HG02763 (cell line): ENCODE data around the gene LTBP1.
"Not testable (repeated sequence)": the region's sequence is repeated elsewhere in the genome, so short reads cannot be mapped to it uniquely, and the experiment has no call there.

Experiments used
- ATAC-seq: cut with Tn5 transposase; IDR thresholded peaks from one replicate; pipeline ENCODE4 v1.9.1; 2021; ENCODE audit warnings: mild to moderate bottlenecking, moderate library complexity; ENCODE audit not compliant: unreplicated experiment

Gene LTBP1

DNA sequence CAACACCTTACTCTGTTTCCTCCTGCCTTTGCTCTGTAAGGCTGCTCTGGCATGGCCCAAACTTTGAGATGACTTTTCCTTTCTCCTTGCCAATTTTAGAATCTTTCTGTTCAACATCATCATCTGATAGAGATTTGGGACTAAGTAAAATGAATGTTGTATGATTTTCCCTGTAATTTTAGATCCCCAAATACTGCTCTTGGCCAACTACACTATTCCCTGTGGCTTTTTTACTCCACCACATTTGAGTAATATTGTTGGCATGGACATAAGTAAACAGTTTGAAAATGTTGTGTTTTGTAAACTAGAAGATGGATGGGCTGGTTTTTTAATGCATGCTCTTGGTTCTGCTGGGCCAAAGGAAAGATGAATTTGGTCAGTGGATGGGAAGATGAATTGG, 12.1 kb downstream of the LTBP1 start:
- ATAC-seq = no peak

DNA sequence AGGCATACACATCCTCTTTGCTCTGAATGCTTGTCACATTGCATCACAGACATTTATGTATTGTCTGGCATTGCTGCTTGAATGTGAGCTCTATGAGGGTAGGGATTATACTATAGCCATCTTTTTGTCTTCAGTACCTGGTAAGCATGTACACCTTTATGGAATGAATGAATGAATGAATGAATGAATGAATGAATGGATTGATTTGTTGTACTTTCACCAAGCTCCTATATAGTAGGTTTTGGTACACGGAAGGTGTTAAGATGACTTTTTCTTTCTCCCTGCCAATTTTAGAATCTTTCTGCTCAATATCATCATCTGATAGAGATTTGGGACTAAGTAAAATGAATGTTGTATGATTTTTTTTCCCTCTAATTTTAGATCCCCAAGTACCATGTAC, 13.5 kb downstream of the LTBP1 start:
- ATAC-seq = no peak

DNA sequence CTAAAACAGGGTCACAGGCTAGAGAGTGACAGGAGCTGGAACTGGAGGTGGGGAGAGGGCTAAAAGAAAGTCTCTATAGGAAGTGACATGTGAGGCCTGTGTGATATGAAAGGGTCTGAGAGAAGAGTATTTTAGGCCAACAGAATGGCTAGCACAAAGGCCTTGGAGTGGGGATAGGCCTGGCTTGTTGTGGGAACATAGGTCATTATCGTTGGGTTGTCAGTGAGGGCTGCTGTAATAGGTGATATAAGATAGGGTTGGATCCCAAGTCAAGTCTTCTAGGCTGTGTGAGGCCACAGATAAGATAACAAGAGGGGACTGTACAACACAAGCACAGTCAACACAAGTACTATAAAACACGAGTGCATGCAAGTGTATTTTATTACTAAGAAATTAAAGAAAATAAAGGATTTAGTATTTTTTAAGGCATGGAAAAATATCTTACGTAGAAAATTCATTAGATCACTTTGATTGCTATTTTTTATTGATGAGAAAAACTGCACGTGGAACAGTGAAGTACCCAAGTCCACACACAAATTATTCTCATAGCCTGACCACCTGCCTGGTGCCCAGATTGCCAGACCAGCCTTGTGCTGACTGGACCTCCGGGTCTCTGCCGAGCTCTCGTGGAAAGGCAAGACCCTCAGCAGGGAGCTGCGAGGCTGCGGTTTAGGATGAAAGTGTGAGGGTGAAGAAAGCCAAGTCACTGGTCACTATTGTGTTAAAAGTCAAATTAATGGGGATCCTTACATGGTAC, 14.1 kb downstream of the LTBP1 start:
- no peak for ATAC-seq

DNA sequence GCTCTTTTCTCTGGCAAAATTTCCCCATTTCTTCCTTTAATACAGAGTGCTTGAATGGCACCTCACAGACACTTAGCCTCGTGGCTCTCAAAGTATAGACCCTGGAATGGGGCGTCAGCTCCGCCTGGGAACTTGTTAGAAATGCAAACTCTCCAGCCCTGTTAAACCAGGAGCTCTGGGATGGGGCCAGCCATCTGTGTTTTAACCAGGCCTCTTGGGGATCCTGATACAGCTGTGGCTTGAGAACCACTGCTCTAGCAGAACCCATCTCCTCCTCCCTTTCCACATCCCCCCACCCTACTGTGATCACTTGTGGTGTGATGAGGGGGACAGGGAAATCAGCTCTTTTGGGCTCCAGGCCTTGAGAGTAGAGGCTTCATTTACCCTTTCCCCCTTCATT, 15.9 kb downstream of the LTBP1 start:
- no peak for ATAC-seq

DNA sequence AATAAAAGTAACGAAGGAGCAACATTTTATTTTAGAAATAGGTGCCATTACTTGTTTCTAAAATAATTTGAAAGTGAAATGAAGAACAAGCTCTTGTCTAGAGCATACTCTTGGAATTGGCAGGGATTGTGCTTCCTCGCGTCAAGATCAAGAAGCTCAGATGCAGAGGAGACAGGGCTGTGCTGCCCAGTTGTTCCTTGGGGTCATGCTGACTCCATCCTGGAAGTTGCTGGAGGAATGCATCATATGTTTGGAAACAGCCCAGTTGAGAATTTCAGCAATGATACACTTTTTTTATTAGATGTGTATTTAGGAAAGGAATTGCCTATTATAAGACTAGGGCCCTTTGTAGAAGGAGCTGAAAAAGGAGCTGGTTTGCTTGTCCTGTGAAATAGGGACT, 17.2 kb downstream of the LTBP1 start:
- no peak for ATAC-seq

DNA sequence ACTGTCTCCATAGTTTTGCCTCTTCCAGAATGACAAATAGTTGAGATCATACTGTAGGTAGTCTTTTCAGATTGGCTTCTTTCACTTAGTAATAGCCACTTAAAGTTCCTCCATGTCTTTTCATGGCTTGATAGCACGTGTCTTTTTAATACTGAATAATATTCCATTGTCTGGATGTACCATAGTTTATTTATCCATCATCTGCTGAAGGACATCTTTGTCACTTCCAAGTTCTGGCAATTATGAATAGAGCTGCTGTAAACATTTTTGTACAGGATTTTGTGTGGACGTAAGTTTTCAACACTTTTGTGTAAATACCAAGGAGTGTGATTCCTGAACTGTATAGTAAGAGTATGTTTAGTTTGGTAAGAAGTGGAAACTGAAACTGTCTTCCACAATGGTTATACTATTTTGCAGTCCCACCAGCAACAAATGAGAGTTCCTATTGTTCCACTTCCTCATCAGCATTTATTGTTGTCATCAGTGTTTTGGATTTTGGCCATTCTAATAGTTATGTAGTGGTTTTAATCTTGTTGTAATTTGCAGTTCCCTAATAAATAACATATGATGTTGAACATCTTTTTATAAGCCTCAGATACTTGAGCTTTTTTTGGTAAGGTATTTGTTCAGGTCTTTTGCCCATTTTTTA, 18.9 kb downstream of the LTBP1 start:
- no peak for ATAC-seq

DNA sequence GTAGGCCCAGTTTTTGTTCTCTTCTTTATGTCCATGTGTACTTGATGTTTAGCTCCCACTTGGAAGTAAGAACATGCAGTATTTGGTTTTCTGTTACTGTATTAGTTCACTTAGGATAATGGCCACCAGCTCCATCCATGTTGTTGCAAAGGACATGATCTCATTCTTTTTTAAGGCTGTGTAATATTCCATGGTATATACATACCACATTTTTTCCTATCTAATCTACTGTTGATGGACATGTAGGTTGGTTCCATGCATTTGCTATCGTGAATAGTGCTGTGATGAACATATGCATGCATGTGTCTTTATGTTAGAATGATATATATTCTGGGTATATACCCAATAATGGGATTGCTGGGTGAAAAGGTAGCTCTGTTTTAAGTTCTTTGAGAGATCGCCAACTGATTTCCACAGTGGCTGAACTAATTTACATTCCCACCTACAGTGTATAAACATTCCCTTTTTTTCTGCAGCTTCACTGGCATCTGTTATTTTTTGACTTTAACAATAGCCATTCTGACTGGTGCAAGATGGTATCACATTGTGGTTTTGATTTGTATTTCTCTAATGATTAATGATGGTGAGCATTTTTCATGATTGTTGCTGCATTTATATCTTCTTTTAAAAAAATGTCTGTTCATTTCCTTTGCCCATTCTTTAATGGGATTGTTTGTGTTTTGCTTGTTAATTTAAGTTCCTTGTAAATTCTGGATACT, 22.9 kb downstream of the LTBP1 start:
- ATAC-seq = no peak

DNA sequence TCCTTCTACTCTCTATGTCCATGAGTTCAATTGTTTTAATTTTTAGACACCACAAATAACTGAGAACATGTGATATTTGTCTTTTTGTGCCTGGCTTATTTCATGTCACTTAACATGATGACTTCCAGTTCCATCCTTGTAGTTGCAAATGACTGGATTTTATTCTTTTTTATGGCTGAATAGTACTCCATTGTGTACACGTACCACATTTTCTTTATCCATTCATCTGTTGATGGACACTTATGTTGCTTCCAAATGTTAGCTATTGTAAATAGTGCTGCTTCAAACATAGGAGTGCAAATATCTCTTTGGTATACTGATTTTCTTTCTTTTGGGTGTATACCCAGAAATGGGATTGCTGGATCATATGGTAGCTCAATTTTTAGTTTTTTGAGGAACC, 27.0 kb downstream of the LTBP1 start:
- not testable (repeated sequence) for ATAC-seq

DNA sequence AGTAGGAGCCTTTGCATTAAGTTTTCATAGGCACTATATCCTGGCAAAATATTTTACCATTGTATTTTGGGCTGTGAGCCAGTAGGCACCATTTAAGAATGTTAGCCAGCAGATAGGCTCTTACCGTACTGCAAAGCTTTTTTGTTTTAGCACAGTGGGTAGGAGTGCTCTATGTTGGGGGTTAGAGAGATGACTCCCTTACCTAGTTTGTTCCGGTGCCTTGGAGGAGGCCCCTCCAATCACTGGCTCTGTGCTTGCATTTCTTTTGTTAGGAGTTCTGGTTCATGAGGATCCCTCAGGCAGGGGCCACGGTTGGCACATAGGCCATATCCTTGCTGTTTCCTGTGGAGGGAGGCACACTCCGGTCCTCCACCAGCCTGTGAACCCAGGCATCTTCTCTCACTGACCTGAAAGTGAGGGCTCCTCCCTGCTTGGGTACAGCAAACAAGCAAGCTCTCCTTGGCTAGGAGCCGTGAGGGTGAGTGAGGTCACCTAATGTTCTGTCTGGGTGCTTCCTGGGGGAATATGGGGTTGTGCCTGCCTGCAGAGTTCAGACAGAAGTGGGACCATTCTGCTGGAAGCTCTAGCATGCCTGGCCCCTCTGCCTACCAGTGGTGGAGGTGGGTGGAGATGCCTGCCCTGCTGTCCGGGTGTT, 29.8 kb downstream of the LTBP1 start:
- no peak for ATAC-seq

DNA sequence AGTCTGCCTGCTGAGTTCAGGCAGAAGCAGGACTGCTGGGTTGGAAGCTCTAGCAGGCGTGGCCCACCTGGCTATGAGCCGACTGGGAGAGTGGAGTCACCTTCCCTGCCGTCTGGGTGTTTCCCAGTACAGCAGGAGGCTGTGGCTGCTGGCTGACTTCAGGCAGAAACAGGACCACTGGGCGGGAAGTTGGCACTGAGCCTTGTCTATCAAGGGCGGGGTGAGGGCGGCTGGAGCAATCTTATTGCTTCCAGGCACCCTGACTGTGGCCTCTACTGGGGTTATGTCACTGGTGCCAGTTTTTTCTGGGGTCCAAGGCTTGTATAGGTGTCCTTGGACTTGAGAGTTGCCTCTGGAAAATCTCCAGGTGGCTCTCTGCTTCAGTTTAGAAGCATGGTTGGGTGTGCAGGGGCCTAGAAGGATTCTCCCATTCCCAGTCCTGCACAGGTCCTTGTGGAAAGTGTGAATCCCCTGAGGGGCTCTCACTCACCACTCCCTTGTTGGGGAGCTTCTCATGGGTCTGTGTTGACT, 30.5 kb downstream of the LTBP1 start:
- no peak for ATAC-seq

DNA sequence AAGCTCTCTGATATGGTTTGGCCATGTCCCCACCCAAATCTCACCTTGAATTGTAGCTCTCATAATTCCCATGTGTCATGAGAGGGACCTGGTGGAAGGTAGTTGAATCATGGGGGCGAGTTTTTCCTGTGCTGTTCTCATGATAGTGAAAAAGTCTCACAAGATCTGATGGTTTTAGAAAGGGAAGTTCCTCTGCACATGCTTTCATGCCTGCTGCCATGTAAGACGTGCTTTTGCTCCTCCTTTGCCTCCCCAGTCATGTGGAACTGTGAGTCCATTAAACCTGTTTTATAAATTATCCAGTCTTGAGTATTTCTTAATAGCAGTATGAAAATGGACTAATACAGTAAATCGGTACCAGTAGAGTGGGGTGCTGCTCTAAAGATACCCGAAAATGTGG, 34.9 kb downstream of the LTBP1 start:
- no peak for ATAC-seq

DNA sequence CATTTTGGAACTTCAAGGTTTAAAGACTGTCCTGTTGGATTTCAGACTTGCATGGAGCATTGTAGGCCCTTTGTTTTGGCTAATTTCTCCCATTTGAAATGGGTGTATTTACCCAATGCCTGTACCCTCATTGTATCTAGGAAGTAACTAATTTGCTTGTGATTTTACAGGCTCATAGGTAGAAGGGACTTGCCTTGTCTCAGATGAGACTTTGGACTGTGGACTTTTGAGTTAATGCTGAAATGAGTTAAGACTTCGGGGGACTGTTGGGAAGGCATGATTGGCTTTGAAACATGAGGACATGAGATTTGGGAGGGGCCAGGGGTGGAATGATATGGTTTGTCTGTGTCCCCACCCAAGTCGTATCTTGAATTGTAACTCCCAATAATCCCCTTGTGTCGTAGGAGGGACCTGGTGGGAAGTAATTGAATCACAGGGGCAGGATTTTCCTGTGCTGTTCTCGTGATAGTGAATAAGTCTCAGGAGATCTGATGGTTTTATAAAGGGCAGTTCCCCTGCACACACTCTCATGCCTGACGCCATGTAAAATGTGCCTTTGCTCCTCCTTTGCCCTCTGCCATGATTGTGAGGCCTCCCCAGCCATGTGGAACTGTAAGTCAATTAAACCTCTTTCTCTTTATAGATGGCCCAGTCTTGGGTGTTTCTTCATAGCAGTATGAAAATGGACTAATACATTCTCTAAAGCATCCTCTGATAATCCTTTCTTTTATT, 36.6 kb downstream of the LTBP1 start:
- ATAC-seq = not testable (repeated sequence)

DNA sequence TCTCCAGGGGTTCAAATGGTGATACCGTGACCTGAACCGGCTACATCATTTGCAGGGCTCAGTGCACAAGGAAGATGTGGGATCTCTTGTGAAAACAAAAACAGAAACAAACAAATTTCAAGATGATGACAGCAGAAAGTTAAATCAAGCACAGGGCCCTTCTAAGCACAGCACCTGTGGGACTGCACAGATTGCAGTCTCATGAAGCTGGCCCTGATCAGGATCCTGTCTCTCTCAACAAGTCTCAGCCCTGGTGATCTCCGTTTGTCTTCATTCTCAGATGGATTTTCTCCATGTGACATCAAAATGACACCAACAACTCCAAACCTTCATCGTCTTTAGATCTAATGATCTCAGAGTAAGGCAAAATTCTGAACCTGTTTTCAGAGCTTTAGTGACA, 39.7 kb downstream of the LTBP1 start:
- no peak for ATAC-seq

DNA sequence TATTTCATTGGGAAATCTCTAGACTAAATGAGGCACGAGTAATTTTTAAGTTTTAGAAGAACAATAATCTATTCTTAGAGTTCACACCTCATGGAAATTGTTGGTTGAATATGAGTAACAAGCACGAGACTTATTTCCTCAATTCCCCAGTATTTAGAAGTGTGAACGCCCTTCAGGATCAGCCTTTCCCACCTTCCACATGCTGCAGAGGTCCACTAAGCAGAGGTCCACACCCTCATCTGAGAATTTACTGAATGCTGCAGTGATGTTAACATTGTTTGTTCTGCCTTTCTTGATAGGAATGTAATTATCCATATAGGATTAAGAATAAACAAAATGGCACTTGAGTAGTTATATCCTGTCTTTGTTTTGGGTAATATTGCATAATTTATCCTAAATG, 41.8 kb downstream of the LTBP1 start:
- ATAC-seq = no peak

DNA sequence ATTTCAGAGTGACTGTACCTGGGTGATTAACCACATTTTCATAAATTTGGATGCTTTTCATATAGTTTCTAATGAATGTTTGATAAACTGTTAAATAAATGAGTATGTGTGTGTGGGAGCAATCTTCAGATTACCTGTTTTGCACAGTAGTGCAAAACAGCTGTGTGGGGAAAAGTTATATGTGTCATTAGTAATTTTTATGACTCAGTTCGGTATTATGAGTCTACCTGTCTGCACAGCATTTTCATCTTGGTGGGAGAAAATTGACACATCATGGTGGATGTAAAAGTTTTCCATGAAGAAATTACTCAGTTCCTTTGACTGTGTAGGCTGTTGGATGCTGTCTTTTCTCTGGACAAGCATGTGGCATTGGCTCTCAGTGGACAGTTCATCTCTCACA, 43.8 kb downstream of the LTBP1 start:
- no peak for ATAC-seq

DNA sequence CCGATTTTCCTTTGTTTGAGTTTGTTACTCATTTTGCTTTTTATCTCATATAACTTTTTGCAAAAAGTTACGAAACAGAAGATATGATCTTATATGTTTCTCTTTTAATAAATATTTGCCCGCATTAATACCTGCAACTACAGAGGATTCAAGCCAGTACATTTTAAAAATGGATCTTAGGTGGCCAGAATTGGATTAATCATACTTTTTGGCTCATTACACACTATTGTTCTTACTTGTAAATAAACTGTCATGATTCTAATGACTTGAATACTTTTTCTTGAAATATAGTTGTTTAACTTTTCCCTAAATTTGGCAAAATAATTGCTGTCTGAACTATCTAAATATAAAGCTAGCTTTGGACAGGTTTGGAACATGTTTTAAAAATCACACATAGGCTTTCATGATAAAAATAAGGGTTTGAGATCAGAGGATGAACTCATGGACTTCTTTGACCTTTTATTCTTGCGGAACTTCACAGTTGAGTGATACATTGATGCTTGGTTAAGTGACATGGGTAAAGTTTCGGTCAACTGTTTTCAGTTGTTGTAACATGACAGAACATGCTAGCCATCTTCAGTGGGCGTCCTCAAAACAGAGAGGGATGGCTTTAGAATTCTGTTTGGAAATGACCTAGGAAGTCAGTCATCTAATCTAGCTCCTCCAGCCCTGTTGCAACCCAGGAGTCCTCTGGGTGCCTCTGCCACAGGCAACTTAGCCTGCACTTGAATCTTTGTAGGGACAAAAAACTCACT, 44.5 kb downstream of the LTBP1 start:
- ATAC-seq = no peak

DNA sequence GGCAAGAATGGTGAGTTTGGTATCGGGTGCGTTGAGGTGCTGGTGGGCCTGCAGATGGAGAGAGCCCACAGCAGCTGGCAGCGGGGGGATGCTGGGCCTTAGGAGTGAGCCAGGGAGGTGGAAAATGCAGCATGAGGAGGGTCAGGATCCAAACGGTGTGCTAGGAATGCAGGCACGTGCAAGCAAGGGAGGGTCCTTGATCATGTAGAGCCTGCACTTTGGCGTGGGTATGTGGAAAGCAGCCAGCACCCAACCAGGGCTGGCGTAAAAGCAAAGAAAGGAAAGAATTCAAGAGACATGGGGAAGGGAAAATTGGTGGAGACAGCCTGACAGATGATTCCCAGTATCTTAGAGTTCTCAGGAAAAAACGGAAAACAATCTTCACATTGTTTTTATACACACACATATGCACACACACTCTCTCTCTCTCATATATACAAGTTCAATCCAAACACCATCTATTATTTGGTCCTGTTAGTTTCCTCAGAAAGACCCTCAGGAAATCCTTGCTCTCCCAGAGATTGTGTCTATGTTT, 46.3 kb downstream of the LTBP1 start:
- ATAC-seq = no peak

DNA sequence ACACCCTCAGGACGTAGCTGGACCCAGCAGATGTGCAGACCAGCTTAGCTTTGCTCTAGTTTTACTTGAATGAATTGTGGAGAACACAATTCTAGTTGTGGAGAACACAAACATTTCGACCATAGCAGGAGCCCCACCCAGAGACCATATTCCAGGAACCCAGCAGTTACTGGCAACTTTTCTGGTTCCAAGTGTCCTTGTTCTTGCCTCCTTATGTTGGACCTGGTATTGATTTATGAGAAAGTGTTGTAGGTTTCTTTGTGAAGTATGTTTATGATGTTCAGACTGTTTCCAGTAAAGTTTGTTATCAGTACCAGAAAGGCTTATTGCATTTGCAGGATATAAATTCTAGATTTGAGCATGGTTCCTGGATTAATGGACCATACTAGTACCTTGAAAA, 51.0 kb downstream of the LTBP1 start:
- no peak for ATAC-seq

DNA sequence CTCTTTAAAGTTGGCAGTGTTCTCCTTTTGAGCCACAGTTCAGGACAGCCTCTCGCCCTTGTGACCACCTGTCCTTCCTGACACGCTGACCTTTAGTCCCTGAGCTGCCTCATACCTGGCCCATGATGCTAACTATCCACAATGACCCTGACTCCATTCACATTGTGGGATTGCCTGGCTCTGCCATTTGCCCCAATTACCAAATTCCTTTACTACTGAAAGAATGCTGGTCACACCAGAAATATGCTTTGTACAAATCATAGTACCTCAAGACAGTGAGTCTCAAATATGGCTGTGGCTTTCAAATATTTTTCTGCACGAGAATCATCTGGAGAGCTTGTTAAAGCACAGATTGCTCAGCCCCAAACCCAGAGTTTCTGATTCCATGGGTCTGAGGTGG, 54.2 kb downstream of the LTBP1 start:
- no peak for ATAC-seq

DNA sequence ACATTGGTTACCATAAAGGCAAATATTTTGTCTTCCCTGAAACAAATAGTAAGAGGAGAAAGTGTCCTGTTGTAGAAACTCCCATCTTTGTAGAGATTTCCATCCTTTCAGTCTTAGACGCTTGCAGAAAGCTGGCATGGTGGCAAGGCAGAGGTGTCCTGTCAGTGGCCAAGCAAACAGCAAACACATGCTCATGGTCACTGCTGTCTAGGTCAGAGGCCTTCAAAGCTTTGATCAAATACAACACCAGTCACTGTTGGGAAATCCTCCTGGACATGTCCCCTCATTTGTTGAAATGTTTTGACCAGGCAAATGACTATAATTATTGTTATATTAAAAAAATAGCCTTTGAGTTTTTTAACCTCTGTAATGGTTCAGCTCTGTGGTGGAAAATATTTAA, 55.1 kb downstream of the LTBP1 start:
- no peak for ATAC-seq
